ENCODE measurements around the gene NARS2.

NARS2 gene

DNA sequence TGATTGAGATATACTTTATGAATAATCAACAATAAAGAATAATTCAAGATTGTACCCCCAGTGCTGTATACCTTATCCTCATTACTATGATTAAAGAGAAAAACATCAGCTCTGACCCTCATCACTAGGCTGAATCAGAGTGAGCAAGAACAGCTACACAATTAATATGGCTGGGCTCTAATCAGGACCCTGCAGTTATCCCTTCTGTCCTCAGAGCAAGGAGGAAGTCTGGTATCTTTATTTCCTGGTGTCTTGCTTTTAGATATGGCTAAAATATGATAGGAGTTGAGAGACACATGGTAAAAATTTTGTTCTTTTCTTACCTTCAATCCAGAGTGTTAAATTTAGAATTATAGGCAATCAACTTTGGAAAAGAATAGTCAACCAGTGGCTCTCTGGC is 128.5 kb downstream of the NARS2 start:
- TF ChIP-seq POLR2A (IDR thresholded peaks at IDR 0.05; ENCODE audit: low read length) (no peak), GATA1 (IDR thresholded peaks at IDR 0.05; ENCODE audit: low read depth, low read length) (no peak)
- DNase-seq = peak in 1 of 2 experiments; percentile 30

DNA sequence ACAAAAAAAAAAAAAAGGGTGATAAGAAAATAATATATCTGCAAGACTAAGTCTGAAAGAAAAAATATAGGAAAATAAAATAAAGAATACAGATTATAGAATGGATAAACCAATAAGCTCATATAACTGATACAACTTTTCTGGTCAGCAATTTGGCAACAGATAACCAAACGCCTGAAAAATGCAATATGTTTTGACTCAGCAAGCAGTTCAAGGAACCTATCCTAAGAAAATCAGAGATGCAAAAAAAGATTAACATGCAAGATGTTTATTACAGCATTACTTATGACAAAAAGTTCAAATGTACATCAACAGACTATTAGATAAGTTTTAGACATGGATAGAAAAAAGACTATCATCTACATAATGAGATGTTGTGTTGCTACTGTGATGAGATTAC is 129.9 kb downstream of the NARS2 start:
- TF ChIP-seq POLR2A (IDR thresholded peaks at IDR 0.05; ENCODE audit: low read length) (no peak), GATA1 (IDR thresholded peaks at IDR 0.05; ENCODE audit: low read depth, low read length) (no peak)
- DNase-seq = no peak

- TF ChIP-seq GATA1 (IDR thresholded peaks at IDR 0.05; ENCODE audit: low read depth, low read length) = no peak
- no peak for TF ChIP-seq POLR2A (IDR thresholded peaks at IDR 0.05; ENCODE audit: low read length)
- DNase-seq = no peak
Measured at GRCh38 chr11:78441956-78442355, 132.7 kb downstream of the NARS2 start.

DNA sequence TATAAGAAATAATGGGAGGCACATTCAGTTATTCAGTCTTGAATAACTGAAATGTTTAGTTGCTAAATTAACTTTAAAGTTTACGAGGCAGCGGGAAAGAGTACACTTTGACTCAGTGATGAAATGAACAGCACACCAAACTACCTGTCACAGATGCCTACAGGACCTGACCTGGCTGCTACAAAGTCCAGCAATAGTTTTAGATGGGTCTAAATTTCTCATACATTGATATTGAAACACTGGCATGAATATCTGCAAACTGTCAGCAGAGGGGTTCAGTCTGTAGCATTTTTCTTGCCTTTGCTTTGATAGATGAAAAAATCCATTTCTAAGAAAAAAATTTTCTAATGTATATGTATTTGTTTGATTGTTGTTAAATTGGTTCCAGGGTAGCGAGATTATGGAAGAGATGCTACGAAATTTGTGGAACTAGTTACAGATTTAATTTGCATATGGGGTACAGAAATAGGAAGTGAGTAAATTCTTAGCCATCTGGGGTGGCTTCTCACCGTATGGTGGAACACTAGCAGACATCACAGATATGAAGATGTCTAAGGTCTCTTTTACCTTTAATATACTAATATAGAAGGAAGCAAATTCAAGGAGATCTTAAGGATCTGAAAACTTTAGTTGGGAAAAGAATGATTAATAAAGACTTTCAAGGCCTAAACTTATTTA is 136.2 kb downstream of the NARS2 start:
- TF ChIP-seq GATA1 (IDR thresholded peaks at IDR 0.05; ENCODE audit: low read depth, low read length) (no peak), POLR2A (IDR thresholded peaks at IDR 0.05; ENCODE audit: low read length) (no peak)
- no peak for DNase-seq

DNA sequence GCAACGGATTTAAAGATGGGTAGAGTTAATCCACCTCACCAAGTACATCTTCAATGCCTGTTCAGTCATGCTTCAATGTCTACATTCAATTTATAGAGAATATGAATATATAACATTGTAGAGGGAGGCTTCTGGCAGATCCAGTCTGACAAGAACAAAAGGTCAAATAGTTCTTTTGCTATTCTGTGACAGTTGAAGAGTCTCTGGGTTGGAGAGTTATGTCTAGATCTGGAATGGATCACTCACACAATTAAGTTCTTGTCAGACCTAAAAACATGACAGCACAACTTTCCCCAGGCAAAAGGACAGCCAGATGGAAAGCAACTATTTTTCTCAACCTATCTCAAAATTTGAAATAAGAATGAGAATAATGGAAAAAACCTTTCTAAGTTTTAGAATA is 141.7 kb downstream of the NARS2 start:
- TF ChIP-seq POLR2A (IDR thresholded peaks at IDR 0.05; ENCODE audit: low read length) = no peak
- no peak for TF ChIP-seq GATA1 (IDR thresholded peaks at IDR 0.05; ENCODE audit: low read depth, low read length)
- DNase-seq = no peak

GRCh38 chr11:78432058-78432515 is 142.6 kb downstream of the NARS2 start:
- peak in 1 of 2 experiments; percentile 38 for DNase-seq
- TF ChIP-seq GATA1 (IDR thresholded peaks at IDR 0.05; ENCODE audit: low read depth, low read length) (no peak), POLR2A (IDR thresholded peaks at IDR 0.05; ENCODE audit: low read length) (no peak)

DNA sequence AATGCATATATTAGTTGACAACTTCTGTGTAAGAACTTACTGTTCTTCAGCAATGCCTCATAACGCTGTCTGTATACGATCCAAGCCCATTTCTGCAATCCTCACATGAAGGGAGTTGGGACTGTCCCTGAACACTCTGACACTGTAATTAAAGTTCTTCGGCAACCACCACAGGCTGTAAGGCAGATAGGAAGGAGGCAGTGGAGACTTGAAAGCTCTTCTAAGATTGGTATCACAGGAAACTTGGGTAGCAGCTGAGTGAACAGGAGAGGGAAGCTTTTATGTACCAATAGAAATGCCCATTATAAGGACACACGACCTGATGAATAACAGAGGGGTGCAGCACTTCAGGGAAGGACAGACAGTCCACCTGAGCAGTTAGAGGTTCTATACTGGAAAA is 145.0 kb downstream of the NARS2 start:
- no peak for TF ChIP-seq POLR2A (IDR thresholded peaks at IDR 0.05; ENCODE audit: low read length)
- TF ChIP-seq GATA1 (IDR thresholded peaks at IDR 0.05; ENCODE audit: low read depth, low read length) = no peak
- DNase-seq = peak; percentile 16 to 17

DNA sequence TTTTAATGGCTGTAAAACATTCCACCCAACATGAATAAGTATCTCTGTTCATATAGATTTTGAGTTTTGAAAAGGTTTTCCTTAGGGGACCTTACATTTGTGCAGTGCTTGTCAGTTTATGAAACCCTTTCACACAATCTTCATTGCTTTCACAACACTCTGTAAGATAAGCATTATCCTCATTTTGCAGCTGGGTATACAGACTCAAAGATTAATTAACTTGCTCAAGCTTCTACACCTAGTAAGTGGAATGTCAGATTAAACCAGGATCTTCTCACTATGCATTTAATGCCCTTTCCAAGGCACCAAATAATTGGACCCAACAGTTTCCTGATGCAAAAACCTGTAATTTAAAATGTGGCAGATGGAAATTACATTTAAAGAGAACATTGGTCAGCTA is 145.5 kb downstream of the NARS2 start:
- no peak for TF ChIP-seq POLR2A (IDR thresholded peaks at IDR 0.05; ENCODE audit: low read length)
- TF ChIP-seq GATA1 (IDR thresholded peaks at IDR 0.05; ENCODE audit: low read depth, low read length) = no peak
- DNase-seq = peak; percentile 39 to 66

DNA sequence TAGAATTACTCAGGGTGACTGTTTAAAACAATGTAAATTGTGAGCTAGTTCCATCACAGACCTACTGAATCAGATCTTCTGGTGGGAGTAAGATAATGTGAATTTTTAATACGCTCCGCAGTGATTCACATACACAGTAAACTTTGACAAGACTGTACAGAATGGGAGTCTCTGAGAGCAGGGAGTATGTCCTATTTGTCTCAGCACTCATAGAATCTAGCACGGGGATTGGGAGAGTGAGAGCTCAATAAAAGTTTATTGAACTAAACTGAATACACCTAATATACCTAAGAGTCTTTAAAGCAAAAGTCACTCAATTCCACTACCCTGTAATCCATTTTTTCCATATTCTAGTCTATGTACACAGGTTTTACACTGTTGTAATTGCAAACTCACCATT is 145.9 kb downstream of the NARS2 start:
- TF ChIP-seq GATA1 (IDR thresholded peaks at IDR 0.05; ENCODE audit: low read depth, low read length) (no peak), POLR2A (IDR thresholded peaks at IDR 0.05; ENCODE audit: low read length) (no peak)
- DNase-seq = no peak

DNA sequence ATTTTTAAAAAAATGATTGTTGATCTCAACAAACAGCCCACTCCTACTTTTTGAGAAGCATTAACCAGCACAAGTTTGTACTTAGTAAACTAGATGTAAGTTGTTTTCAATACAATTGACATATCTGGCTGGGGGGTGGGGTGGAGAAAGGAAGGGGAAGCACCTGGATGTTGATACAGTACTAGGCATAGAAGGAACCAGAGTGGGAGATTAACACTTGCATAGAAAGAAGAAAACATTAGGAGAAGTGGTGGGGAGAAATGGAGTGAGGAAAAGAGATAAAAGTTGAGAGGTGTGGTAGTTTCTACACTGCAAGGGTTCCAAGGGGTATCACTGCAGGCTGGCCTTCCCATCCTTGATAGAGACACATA is 146.4 kb downstream of the NARS2 start:
- no peak for DNase-seq
- TF ChIP-seq POLR2A (IDR thresholded peaks at IDR 0.05; ENCODE audit: low read length) (no peak), GATA1 (IDR thresholded peaks at IDR 0.05; ENCODE audit: low read depth, low read length) (no peak)

DNA sequence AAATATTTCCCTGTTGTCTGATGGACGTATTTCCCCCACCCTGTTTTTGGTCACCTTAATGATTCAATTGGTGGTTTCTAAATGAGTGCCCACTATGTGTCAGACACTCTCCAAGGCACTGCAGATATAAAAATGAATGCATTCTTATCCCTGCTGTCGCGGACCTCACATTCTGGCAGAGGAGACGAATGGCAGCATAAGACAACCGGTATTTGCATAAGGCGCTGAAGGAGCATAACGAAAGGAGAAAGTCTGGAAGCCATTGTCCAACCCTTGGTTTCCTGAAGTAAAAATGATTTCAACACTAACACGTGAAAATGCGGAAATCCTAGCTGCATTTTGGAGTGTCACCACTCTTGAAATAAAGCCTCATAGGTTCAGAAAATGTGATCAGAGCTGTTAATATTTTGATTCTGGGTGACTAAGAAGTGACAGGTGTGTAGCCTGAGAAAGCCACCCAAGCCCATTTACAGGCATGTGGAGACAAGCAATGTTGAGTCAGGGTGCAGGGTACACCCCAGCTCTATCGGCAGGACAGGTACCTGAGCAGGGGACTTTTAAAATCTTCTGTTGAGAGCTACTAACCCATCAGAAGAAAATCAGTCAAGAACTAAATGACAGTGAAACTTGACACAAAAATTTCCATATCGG is 146.9 kb downstream of the NARS2 start:
- TF ChIP-seq GATA1 (IDR thresholded peaks at IDR 0.05; ENCODE audit: low read depth, low read length) (no peak), POLR2A (IDR thresholded peaks at IDR 0.05; ENCODE audit: low read length) (no peak)
- DNase-seq = no peak

- TF ChIP-seq GATA1 (IDR thresholded peaks at IDR 0.05; ENCODE audit: low read depth, low read length) (no peak), POLR2A (IDR thresholded peaks at IDR 0.05; ENCODE audit: low read length) (no peak)
- no peak for DNase-seq
Measured at GRCh38 chr11:78426845-78427244, 147.8 kb downstream of the NARS2 start.

DNA sequence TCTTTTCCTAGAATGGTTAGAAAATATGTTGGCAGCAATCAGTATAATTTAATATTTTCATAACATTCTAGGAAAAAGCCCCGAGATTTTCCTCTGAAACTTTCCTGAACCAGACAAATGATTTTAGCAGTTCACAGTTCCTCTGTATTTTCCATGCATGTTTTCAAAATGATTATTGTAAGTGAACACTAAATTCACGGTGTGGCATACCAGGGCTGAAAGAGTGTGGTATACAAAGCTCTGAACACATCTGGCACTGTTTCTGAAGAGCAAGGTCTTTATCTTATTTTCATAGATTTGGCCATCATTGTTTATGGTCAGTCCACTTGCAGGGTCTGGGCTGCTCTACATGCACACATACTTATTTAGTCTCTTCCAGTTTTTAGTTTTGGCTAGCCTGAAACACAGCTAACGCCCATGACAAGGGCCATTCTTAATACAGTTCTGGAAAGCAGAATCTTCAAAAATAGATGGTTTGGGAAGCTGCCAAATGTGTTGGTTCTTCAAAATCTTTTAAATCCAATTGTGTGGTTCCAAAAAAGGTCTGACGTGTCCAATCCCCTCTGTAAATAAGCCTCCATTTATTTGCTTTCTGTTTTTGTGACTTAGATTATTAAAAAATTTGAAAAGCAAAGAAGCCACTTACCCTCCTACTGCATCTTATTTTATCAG is 149.1 kb downstream of the NARS2 start:
- TF ChIP-seq POLR2A (IDR thresholded peaks at IDR 0.05; ENCODE audit: low read length) (no peak), GATA1 (IDR thresholded peaks at IDR 0.05; ENCODE audit: low read depth, low read length) (no peak)
- no peak for DNase-seq
